ENCODE measurements around the gene PIP5K1A. TPM values are rescaled to one million over a fixed set of nuclear protein-coding genes. Genes with fewer than 3 reads are reported as not detected.
"Not testable (repeated sequence)": the region's sequence is repeated elsewhere in the genome, so short reads cannot be mapped to it uniquely, and the experiment has no call there.

PIP5K1A gene
- total and polyA plus RNA-seq, 8 donors, result 51.2 to 73.3 (median 67.2) TPM

DNA sequence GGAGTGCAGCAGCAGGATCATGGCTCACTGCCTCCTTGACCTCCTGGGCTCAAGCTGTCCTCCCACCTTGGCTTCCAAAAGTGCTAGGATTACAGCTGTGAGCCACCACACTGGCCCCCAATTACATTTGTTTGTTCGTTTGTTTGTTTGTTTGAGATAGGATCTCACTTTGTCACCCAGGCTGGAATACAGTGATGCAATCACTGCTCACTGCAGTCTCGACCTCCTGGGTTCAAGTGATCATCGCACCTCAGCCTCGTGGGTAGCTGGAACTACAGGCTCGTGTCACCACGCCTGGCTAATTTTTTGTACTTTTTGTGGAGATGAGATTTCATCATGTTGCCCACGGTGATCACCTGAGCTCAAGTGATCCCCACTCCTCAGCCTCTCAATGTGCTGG lies 6.3 kb upstream of the PIP5K1A start:
- no peak for TF ChIP-seq CTCF (IDR thresholded peaks at IDR 0.05)
- Histone ChIP-seq H3K36me3 (no peaks in the 10 kb centered on the region), H3K9me3 (no peaks in the 10 kb centered on the region), H3K4me3 (no peak overlapping the region), H3K27ac (no peak overlapping the region), H3K4me1 (peaks cover 7 to 26% of the 10 kb centered on the region in 2 donors), H3K27me3 (no peaks in the 10 kb centered on the region)
- ATAC-seq (no peak), DNase-seq (no peak)
- intact Hi-C loops (cut with DNase I), result loop anchor here in 1 of 2 donors (10.0 kb wide), 1 partner anchor 63 kb away; the partner anchor contains the start of gene PSMD4

DNA sequence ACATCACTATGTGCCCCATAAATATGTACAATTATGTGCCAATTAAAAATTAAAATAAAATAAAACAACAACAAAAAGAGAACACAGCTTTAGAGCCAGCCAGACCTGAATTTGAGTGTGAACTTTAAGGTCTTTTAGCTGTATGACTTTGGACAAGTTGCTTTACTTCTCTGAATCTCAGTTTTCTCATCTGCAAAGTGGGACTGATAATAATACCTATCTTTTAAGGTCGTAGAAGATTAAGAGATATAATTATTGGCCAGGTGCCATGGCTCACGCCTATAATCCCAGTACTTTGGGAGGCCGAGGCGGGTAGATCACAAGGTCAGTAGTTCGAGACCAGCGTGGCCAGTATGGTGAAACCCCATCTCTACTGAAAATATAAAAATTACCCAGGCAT lies 5.0 kb upstream of the PIP5K1A start:
- H3K27ac ChIP-seq, result no peak overlapping the region
- no peak for ATAC-seq
- TF ChIP-seq CTCF (IDR thresholded peaks at IDR 0.05), result no peak
- no peaks in the 10 kb centered on the region for H3K36me3 ChIP-seq
- intact Hi-C loops (cut with DNase I), result loop anchor here in 1 of 2 donors (10.0 kb wide), 1 partner anchor 61 kb away; the partner anchor contains the start of gene PSMD4
- H3K4me3 ChIP-seq, result no peak overlapping the region
- H3K27me3 ChIP-seq, result no peaks in the 10 kb centered on the region
- no peaks in the 10 kb centered on the region for H3K9me3 ChIP-seq
- peaks cover 10 to 29% of the 10 kb centered on the region in 2 donors for H3K4me1 ChIP-seq
- no peak for DNase-seq

GRCh38 chr1:151193856-151194255 lies 4.5 kb upstream of the PIP5K1A start:
- no peak for TF ChIP-seq CTCF (IDR thresholded peaks at IDR 0.05)
- intact Hi-C loops (cut with DNase I), result loop anchor here in 1 of 2 donors (10.0 kb wide), 1 partner anchor 61 kb away; the partner anchor contains the start of gene PSMD4
- Histone ChIP-seq H3K36me3 (no peaks in the 10 kb centered on the region), H3K4me1 (peaks cover 6 to 23% of the 10 kb centered on the region in 2 donors), H3K4me3 (no peak overlapping the region), H3K9me3 (no peaks in the 10 kb centered on the region), H3K27me3 (no peaks in the 10 kb centered on the region), H3K27ac (no peak overlapping the region)
- ATAC-seq (no peak), DNase-seq (no peak)

- Histone ChIP-seq H3K4me3 (peak overlapping the region in 1 of 2 donors; percentile 3), H3K4me1 (peaks cover 3 to 24% of the 10 kb centered on the region in 2 donors), H3K27ac (peak overlapping the region in 1 of 2 donors; percentile 71)
- not testable (repeated sequence) for H3K27me3 ChIP-seq, H3K36me3 ChIP-seq, H3K9me3 ChIP-seq
- peak in 1 of 4 donors; percentile 73 for DNase-seq
- peak; percentile 36 for ATAC-seq
- intact Hi-C loops (cut with DNase I), result loop anchor here in 1 of 2 donors (10.0 kb wide), 1 partner anchor 60 kb away; the partner anchor contains the start of gene PSMD4
These were observed 3.3 kb upstream of the PIP5K1A start for GRCh38 chr1:151194894-151195594.

GRCh38 chr1:151196292-151196800 lies 2.0 kb upstream of the PIP5K1A start:
- H3K27me3 ChIP-seq, result no peaks in the 10 kb centered on the region
- peak; percentile 34 for TF ChIP-seq CTCF (IDR thresholded peaks at IDR 0.05)
- intact Hi-C loops (cut with DNase I), result loop anchor here in 1 of 2 donors (10.0 kb wide), 1 partner anchor 58 kb away; the partner anchor contains the start of gene PSMD4
- DNase-seq (peak in 3 of 4 donors; percentile 49 to 79 (median 57)), ATAC-seq (peak; percentile 48)
- peak overlapping the region in 1 of 2 donors; percentile 71 for H3K27ac ChIP-seq
- H3K4me3 ChIP-seq, result peak overlapping the region in 1 of 2 donors; percentile 6
- no peaks in the 10 kb centered on the region for H3K9me3 ChIP-seq
- no peaks in the 10 kb centered on the region for H3K36me3 ChIP-seq
- peaks cover 3 to 29% of the 10 kb centered on the region in 2 donors for H3K4me1 ChIP-seq
